ENCODE data around the gene LRRK1.

Gene LRRK1

DNA sequence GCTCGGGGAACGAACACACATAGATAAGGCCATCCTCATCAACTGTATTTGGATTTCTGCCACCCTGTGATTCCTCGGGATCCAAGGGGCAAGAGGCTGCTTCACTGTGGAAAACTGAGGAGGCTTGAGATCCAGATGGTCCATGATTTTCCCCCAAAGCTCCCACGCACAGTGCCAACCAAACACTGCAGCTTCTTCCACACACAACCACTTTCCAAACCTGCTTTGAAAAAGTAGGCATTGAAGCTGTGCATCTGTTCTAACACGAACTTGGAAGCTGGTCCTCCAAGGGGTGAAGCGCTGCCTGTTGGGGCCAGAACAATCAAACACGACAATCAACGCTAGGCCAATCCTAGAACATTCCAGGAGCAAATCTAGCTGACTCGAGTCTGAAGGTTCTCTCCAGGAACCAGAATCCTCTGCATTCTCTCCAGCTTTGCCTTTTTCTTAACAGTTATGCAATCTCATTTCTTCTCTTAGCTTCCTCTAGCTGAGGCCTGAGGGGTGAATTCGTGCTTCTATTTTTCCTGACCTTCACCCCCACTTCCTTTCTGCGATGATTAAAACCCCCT is 104.4 kb downstream of the LRRK1 start:
- Histone ChIP-seq H4K8ac (ENCODE audit: low read depth, low read length) (no peak overlapping the region), H3K27me3 (ENCODE audit: control insufficient read depth in 3 of 3, insufficient read depth in 3 of 3, low read depth in 1 of 3, low read length in 3 of 3) (no peaks in the 10 kb centered on the region), H2AK5ac (ENCODE audit: low read depth, low read length) (no peak overlapping the region), H3K79me1 (ENCODE audit: low read depth, low read length) (no peaks in the 10 kb centered on the region), H3K9ac (ENCODE audit: low read depth, low read length, poor library complexity) (no peak overlapping the region), H2AFZ (ENCODE audit: low read length) (peak overlapping the region; percentile 87), H3K14ac (ENCODE audit: low read length) (no peak overlapping the region), H3K4ac (ENCODE audit: low read length) (no peak overlapping the region), H2BK120ac (ENCODE audit: low read depth, low read length) (no peak overlapping the region), H3K9me3 (replicated peaks in 1 of 2; ENCODE audit: control insufficient read depth in 2 of 2, insufficient read depth in 1 of 2, low read depth in 1 of 2, low read length in 2 of 2) (no peaks in the 10 kb centered on the region), H3K18ac (ENCODE audit: low read length) (no peak overlapping the region), H3K36me3 (replicated peaks in 1 of 2; ENCODE audit: control insufficient read depth in 2 of 2, insufficient read depth in 2 of 2, low read length in 2 of 2) (no peaks in the 10 kb centered on the region), H4K91ac (ENCODE audit: low read depth, low read length, poor library complexity) (no peak overlapping the region), H3K4me1 (ENCODE audit: control insufficient read depth in 2 of 2, insufficient read depth in 1 of 2, low read depth in 1 of 2, low read length in 2 of 2) (peaks cover 2 to 17% of the 10 kb centered on the region in 2 donors), H2BK15ac (ENCODE audit: low read length) (no peak overlapping the region), H3K4me3 (ENCODE audit: low read length in 2 of 2) (no peak overlapping the region), H3K27ac (replicated peaks; ENCODE audit: low read length) (no peak overlapping the region), H2BK12ac (ENCODE audit: low read length) (no peak overlapping the region), H3K23ac (ENCODE audit: low read depth, low read length, poor library complexity) (no peak overlapping the region), H2BK5ac (ENCODE audit: low read length) (no peak overlapping the region), H3K4me2 (ENCODE audit: insufficient read depth, low read length, poor library complexity, severe bottlenecking) (no peak overlapping the region)
- WGBS, 2 donors (ENCODE audit: extremely low coverage in 2 of 2, insufficient read length in 2 of 2, insufficient replicate concordance in 1 of 2): no CpG with 5 or more reads among the region's 11 CpGs
- no peak for DNase-seq (ENCODE audit: low spot score)

DNA sequence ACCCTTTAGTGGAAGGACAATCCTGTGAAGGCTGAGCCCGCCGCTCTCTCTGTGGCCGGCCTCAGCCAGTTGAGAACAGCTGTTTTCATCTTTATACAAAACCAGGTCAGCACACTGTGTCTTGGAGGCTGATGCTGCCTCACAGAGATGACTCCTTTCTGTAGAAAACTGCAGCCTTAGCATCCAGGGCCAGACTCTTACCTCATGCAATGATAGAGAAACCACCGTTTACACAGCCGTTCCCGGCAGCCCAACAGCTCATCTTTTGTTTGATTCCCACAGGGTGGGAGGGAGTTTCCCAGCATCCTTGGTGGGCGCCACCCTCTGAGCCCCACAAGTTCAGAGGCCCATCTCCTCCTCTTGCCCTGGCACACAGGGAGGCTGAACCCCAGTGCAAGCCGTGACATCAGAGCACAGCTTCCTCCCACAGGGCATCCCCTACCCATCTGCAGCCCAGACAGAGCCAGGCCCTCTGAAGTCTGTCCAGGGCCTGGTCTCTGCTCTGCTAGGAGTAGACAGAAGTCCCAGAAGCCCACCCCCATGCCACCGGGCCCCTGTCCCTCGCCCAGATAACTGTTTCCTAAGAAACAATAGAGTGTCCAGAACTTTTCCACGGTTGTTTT is 105.0 kb downstream of the LRRK1 start:
- no peak overlapping the region for H2BK12ac ChIP-seq (ENCODE audit: low read length)
- no peaks in the 10 kb centered on the region for H3K36me3 ChIP-seq (replicated peaks in 1 of 2; ENCODE audit: control insufficient read depth in 2 of 2, insufficient read depth in 2 of 2, low read length in 2 of 2)
- peak overlapping the region; percentile 87 for H2AFZ ChIP-seq (ENCODE audit: low read length)
- no peak overlapping the region for H4K91ac ChIP-seq (ENCODE audit: low read depth, low read length, poor library complexity)
- no peak overlapping the region for H3K18ac ChIP-seq (ENCODE audit: low read length)
- peak overlapping the region; percentile 19 for H2BK15ac ChIP-seq (ENCODE audit: low read length)
- no peak overlapping the region for H3K4me2 ChIP-seq (ENCODE audit: insufficient read depth, low read length, poor library complexity, severe bottlenecking)
- H3K4ac ChIP-seq (ENCODE audit: low read length): no peak overlapping the region
- no peak overlapping the region for H3K27ac ChIP-seq (replicated peaks; ENCODE audit: low read length)
- no peak overlapping the region for H4K8ac ChIP-seq (ENCODE audit: low read depth, low read length)
- no peaks in the 10 kb centered on the region for H3K9me3 ChIP-seq (replicated peaks in 1 of 2; ENCODE audit: control insufficient read depth in 2 of 2, insufficient read depth in 1 of 2, low read depth in 1 of 2, low read length in 2 of 2)
- H3K27me3 ChIP-seq (ENCODE audit: control insufficient read depth in 3 of 3, insufficient read depth in 3 of 3, low read depth in 1 of 3, low read length in 3 of 3): no peaks in the 10 kb centered on the region
- H3K79me1 ChIP-seq (ENCODE audit: low read depth, low read length): no peaks in the 10 kb centered on the region
- H3K14ac ChIP-seq (ENCODE audit: low read length): no peak overlapping the region
- WGBS, 2 donors (ENCODE audit: extremely low coverage in 2 of 2, insufficient read length in 2 of 2, insufficient replicate concordance in 1 of 2): no CpG with 5 or more reads among the region's 11 CpGs
- no peak overlapping the region for H2AK5ac ChIP-seq (ENCODE audit: low read depth, low read length)
- no peak overlapping the region for H2BK120ac ChIP-seq (ENCODE audit: low read depth, low read length)
- DNase-seq (ENCODE audit: low spot score): no peak
- H3K9ac ChIP-seq (ENCODE audit: low read depth, low read length, poor library complexity): no peak overlapping the region
- H3K23ac ChIP-seq (ENCODE audit: low read depth, low read length, poor library complexity): no peak overlapping the region
- peaks cover 2 to 17% of the 10 kb centered on the region in 2 donors for H3K4me1 ChIP-seq (ENCODE audit: control insufficient read depth in 2 of 2, insufficient read depth in 1 of 2, low read depth in 1 of 2, low read length in 2 of 2)
- no peak overlapping the region for H2BK5ac ChIP-seq (ENCODE audit: low read length)
- no peak overlapping the region for H3K4me3 ChIP-seq (ENCODE audit: low read length in 2 of 2)

DNA sequence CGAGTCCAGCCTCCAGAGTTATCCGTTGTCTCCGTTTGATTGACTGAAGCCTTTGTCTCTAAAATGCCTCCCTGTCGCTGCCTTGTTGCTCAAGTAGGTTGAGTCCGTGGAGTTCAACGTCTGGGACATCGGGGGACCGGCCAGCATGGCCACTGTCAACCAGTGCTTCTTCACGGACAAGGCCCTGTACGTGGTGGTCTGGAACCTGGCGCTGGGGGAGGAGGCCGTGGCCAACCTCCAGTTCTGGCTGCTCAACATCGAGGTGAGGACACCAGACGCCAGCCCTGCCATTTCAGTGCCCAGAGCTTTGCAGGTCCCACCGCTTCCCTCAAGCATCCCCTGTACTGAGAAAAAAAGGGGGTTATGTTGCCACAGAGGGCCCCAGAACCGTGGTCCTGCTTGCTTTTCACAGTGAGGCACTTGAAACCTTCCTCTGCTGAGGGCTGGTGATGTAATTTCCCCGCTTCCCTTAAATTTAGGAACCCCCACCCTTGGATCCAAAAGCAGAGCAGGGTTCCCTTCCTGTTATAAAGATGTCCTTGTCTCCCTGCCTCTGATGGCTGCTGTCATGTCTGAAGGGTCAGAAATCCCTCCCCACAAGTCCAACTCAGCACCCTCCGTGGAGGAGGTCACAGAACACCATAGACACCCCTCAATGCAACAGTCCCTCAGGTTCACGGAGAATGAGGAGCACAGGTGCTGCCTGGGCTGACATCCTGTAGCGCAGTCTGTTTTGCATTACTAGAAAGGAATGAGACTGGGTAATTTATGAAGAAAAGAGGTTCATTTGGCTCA is 105.7 kb downstream of the LRRK1 start:
- H2AK5ac ChIP-seq (ENCODE audit: low read depth, low read length): no peak overlapping the region
- no peaks in the 10 kb centered on the region for H3K79me1 ChIP-seq (ENCODE audit: low read depth, low read length)
- no peaks in the 10 kb centered on the region for H3K36me3 ChIP-seq (replicated peaks in 1 of 2; ENCODE audit: control insufficient read depth in 2 of 2, insufficient read depth in 2 of 2, low read length in 2 of 2)
- H2BK12ac ChIP-seq (ENCODE audit: low read length): no peak overlapping the region
- no peak overlapping the region for H3K23ac ChIP-seq (ENCODE audit: low read depth, low read length, poor library complexity)
- peak overlapping the region; percentile 19 for H2BK15ac ChIP-seq (ENCODE audit: low read length)
- peak overlapping the region; percentile 87 for H2AFZ ChIP-seq (ENCODE audit: low read length)
- H3K4me3 ChIP-seq (ENCODE audit: low read length in 2 of 2): no peak overlapping the region
- H3K4ac ChIP-seq (ENCODE audit: low read length): no peak overlapping the region
- no CpG with 5 or more reads among the region's 20 CpGs for WGBS, 2 donors (ENCODE audit: extremely low coverage in 2 of 2, insufficient read length in 2 of 2, insufficient replicate concordance in 1 of 2)
- H3K18ac ChIP-seq (ENCODE audit: low read length): peak overlapping the region; percentile 40
- peaks cover 2 to 15% of the 10 kb centered on the region in 2 donors for H3K4me1 ChIP-seq (ENCODE audit: control insufficient read depth in 2 of 2, insufficient read depth in 1 of 2, low read depth in 1 of 2, low read length in 2 of 2)
- H2BK5ac ChIP-seq (ENCODE audit: low read length): no peak overlapping the region
- H4K91ac ChIP-seq (ENCODE audit: low read depth, low read length, poor library complexity): no peak overlapping the region
- H3K4me2 ChIP-seq (ENCODE audit: insufficient read depth, low read length, poor library complexity, severe bottlenecking): no peak overlapping the region
- no peak overlapping the region for H4K8ac ChIP-seq (ENCODE audit: low read depth, low read length)
- no peaks in the 10 kb centered on the region for H3K27me3 ChIP-seq (ENCODE audit: control insufficient read depth in 3 of 3, insufficient read depth in 3 of 3, low read depth in 1 of 3, low read length in 3 of 3)
- no peaks in the 10 kb centered on the region for H3K9me3 ChIP-seq (replicated peaks in 1 of 2; ENCODE audit: control insufficient read depth in 2 of 2, insufficient read depth in 1 of 2, low read depth in 1 of 2, low read length in 2 of 2)
- no peak overlapping the region for H3K27ac ChIP-seq (replicated peaks; ENCODE audit: low read length)
- H3K14ac ChIP-seq (ENCODE audit: low read length): peak overlapping the region; percentile 57
- no peak for DNase-seq (ENCODE audit: low spot score)
- no peak overlapping the region for H2BK120ac ChIP-seq (ENCODE audit: low read depth, low read length)
- H3K9ac ChIP-seq (ENCODE audit: low read depth, low read length, poor library complexity): peak overlapping the region; percentile 5

DNA sequence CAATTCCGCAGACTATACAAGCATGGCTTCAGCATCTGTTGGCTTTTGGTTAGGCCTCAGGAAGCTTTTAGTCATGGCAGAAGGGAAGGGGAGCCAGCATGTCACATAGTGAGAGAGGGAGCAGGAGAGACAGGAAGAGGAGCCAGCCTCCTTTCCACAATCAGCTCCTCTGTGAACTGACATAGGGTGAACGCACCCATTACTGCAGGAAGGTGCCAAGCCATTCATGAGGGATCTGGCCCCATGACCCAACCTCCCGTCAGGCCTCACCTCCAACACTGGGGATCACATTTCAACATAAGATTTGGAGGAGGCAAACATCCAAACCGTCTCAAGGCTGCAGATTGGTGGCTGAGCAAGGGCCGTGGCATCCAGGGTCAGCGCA is 106.3 kb downstream of the LRRK1 start:
- DNase-seq (ENCODE audit: low spot score): no peak
- Histone ChIP-seq H3K4me3 (ENCODE audit: low read length in 2 of 2) (no peak overlapping the region), H2BK12ac (ENCODE audit: low read length) (no peak overlapping the region)

More for the DNA sequence above, 106.3 kb downstream of the LRRK1 start:
- H3K4me1 ChIP-seq (ENCODE audit: control insufficient read depth in 2 of 2, insufficient read depth in 1 of 2, low read depth in 1 of 2, low read length in 2 of 2): peaks cover 2 to 15% of the 10 kb centered on the region in 2 donors
- H3K4ac ChIP-seq (ENCODE audit: low read length): no peak overlapping the region
- H4K91ac ChIP-seq (ENCODE audit: low read depth, low read length, poor library complexity): peak overlapping the region; percentile 81
- no peaks in the 10 kb centered on the region for H3K27me3 ChIP-seq (ENCODE audit: control insufficient read depth in 3 of 3, insufficient read depth in 3 of 3, low read depth in 1 of 3, low read length in 3 of 3)
- no peak overlapping the region for H3K27ac ChIP-seq (replicated peaks; ENCODE audit: low read length)
- no peak overlapping the region for H3K14ac ChIP-seq (ENCODE audit: low read length)
- no peak overlapping the region for H2AK5ac ChIP-seq (ENCODE audit: low read depth, low read length)
- H4K8ac ChIP-seq (ENCODE audit: low read depth, low read length): no peak overlapping the region
- no peak overlapping the region for H3K4me2 ChIP-seq (ENCODE audit: insufficient read depth, low read length, poor library complexity, severe bottlenecking)
- H2BK5ac ChIP-seq (ENCODE audit: low read length): no peak overlapping the region
- WGBS, 2 donors (ENCODE audit: extremely low coverage in 2 of 2, insufficient read length in 2 of 2, insufficient replicate concordance in 1 of 2): no CpG with 5 or more reads among the region's 6 CpGs
- H2BK15ac ChIP-seq (ENCODE audit: low read length): no peak overlapping the region
- no peaks in the 10 kb centered on the region for H3K9me3 ChIP-seq (replicated peaks in 1 of 2; ENCODE audit: control insufficient read depth in 2 of 2, insufficient read depth in 1 of 2, low read depth in 1 of 2, low read length in 2 of 2)
- H2AFZ ChIP-seq (ENCODE audit: low read length): no peak overlapping the region
- no peak overlapping the region for H3K18ac ChIP-seq (ENCODE audit: low read length)
- H3K36me3 ChIP-seq (replicated peaks in 1 of 2; ENCODE audit: control insufficient read depth in 2 of 2, insufficient read depth in 2 of 2, low read length in 2 of 2): no peaks in the 10 kb centered on the region
- no peak overlapping the region for H2BK120ac ChIP-seq (ENCODE audit: low read depth, low read length)
- H3K9ac ChIP-seq (ENCODE audit: low read depth, low read length, poor library complexity): no peak overlapping the region
- H3K79me1 ChIP-seq (ENCODE audit: low read depth, low read length): no peaks in the 10 kb centered on the region
- no peak overlapping the region for H3K23ac ChIP-seq (ENCODE audit: low read depth, low read length, poor library complexity)

Data from neuronal stem cell (in vitro differentiated cells).